ENCODE measurements around the gene PDZD8.

PDZD8 gene

GRCh38 chr10:117284716-117285494, 90.3 kb downstream of the PDZD8 start:
- DNase-seq = no peak

GRCh38 chr10:117277675-117278074, 97.6 kb downstream of the PDZD8 start:
- DNase-seq = no peak

- DNase-seq = no peak
Observed at GRCh38 chr10:117275121-117275520, 100.1 kb downstream of the PDZD8 start.

- DNase-seq = no peak
Observed at GRCh38 chr10:117274509-117274908, 100.7 kb downstream of the PDZD8 start.

- no peak for DNase-seq
Observed at GRCh38 chr10:117273980-117274379, 101.3 kb downstream of the PDZD8 start.

- DNase-seq = no peak
Observed at GRCh38 chr10:117272195-117273076, 102.8 kb downstream of the PDZD8 start.

GRCh38 chr10:117271427-117271826, 103.8 kb downstream of the PDZD8 start:
- no peak for DNase-seq

GRCh38 chr10:117268907-117269306, 106.3 kb downstream of the PDZD8 start:
- DNase-seq = no peak

GRCh38 chr10:117268258-117268657, 107.0 kb downstream of the PDZD8 start:
- no peak for DNase-seq

GRCh38 chr10:117266812-117267211, 108.4 kb downstream of the PDZD8 start:
- DNase-seq = no peak

- no peak for DNase-seq
Observed at GRCh38 chr10:117266400-117266799, 108.8 kb downstream of the PDZD8 start.

GRCh38 chr10:117264782-117265181, 110.5 kb downstream of the PDZD8 start:
- peak; percentile 11 for DNase-seq

GRCh38 chr10:117262903-117263293, 112.3 kb downstream of the PDZD8 start:
- no peak for DNase-seq

GRCh38 chr10:117262291-117262902, 112.8 kb downstream of the PDZD8 start:
- no peak for DNase-seq

GRCh38 chr10:117261501-117261900, 113.7 kb downstream of the PDZD8 start:
- no peak for DNase-seq

- DNase-seq = no peak
Observed at GRCh38 chr10:117260084-117260483, 115.2 kb downstream of the PDZD8 start.

- no peak for DNase-seq
Observed at GRCh38 chr10:117259279-117259678, 116.0 kb downstream of the PDZD8 start.

GRCh38 chr10:117257721-117258120, 117.5 kb downstream of the PDZD8 start:
- no peak for DNase-seq

GRCh38 chr10:117256910-117257309, 118.3 kb downstream of the PDZD8 start:
- no peak for DNase-seq

GRCh38 chr10:117255835-117256460, 119.3 kb downstream of the PDZD8 start:
- no peak for DNase-seq

- DNase-seq = no peak
Observed at GRCh38 chr10:117254774-117255735, 120.2 kb downstream of the PDZD8 start.

- no peak for DNase-seq
Observed at GRCh38 chr10:117254338-117254737, 120.9 kb downstream of the PDZD8 start.

All from NCI-H2171 (cell line).